GM04504 (cell line): ENCODE results near the gene ATXN7L1.
A peak's percentile ranks its signal among the peaks of the same experiment; 100 is the strongest.
"Not testable (repeated sequence)": the region's sequence is repeated elsewhere in the genome, so short reads cannot be mapped to it uniquely, and the experiment has no call there.

ENCODE experiments used
- DNase-seq: peaks from one replicate; pipeline ENCODE4 v3.0.0-alpha.2; 2012; ENCODE audit warnings: low read depth

The ATXN7L1 gene

DNA sequence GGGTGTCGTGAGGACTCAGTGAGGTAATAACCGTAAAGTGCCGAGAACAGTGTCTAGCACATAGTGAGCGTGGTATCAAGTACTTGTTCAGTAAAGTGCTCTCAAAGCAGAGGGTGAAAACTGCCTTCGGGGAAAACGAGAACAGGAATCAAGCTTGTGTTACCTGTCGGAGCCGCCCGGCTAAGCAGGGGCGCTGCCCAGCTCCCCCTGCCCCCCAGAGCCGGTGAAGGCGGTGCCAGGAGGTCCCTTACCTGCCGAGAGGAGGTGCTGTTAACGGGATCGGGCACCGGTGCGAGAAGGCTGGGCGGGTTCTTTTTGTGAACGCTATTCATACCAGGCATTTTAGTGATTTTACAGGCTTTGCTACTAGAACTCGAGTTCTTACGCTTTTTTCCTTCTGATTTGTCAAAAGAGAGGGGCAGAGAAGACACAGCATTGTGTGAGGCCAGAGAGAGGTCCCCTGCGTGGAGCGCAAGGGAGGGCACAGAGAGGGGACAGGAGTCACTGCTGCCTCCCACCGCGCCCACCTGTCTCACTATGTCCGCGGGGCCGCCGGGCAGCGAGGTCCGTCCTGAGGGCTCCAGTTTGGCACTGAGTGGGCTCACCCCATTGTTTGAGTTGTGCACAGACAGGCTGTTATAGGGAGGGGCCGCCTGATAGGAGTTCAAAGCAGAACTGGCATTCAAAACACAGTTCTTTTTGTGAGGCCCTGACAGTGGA, 262.6 kb downstream of the ATXN7L1 start:
- no peak for DNase-seq

DNA sequence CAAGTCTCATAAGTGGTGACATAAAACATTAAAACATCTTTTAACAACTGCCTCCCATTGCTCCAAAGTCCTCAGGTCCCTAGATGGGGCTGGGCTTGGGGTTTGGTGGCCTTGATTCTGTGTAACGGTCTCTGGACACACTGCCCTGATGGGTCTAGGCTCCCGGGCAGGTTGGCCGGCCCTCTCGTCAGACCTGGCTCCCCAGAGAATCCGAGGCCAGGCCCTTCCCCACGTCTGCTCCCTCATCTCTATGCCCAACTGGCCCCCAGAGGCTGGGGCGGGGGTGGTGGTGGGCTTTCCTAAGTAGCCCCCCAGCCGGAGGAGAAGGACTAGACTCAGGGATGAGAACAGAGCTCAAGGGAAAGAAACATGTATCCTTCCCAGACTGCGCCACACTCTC, 263.6 kb downstream of the ATXN7L1 start:
- no peak for DNase-seq

GRCh38 chr7:105611856-105612775, 264.3 kb downstream of the ATXN7L1 start:
- no peak for DNase-seq

GRCh38 chr7:105610165-105610930, 266.1 kb downstream of the ATXN7L1 start:
- no peak for DNase-seq

- peak; percentile 16 for DNase-seq
Measured at GRCh38 chr7:105602325-105603305, 273.8 kb downstream of the ATXN7L1 start.

DNA sequence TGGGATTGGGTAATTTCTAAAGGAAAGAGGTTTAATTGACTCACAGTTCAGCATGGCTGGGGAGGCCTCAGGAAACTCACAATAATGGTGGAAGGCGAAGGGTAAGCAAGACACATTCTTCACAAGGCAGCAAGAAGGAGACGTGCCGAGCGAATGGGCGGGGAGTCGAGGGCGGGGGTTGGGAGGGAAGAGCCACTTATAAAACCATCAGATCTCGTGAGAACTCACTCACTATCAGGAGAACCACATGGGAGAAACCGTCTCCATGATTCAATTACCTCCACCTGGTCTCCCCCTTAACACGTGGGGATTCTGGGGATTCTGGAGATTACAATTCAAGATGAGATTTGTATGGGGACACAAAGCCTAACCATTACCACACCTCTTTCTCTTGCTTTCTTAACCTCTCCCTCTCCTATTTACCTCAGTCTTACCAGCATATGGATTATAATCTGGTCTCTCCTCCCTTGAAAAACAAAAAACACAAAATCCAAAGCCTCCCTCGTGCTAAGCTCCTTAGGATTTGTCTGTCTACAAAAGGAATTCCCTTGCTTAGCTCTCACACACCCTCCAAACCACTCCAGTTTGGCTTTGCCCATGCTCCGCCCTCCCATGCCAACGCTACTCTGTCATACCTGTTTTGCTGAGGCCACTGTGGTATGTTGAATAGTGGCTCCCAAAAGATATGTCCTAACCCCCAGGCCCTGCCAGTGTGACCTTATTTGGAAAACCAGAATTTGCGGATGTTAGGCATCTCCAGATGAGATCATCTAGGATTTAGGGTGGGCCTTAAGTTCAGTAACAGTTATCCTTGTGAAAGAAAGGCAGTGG, 275.5 kb downstream of the ATXN7L1 start:
- DNase-seq, result no peak

DNA sequence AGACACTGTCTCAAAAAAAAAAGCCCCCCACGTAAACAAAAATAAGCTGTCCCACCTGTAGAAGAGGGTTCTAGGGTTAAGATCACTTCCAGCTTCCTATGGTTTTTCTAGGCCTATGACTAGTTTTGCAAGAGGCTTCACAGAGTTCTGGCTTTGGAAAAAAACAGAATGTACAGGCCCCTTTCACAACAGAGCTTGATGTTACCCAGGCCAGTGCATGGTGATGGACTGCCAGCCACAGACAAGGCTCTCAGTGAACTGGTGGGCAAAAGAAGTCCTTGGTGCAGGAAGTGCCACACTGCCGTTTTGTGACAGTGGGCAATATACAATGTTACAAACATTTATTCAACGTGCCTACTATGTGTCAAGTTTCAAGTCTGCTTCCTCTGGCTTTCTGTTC, 276.8 kb downstream of the ATXN7L1 start:
- DNase-seq, result no peak

- not testable (repeated sequence) for DNase-seq
Measured at GRCh38 chr7:105599080-105599479, 277.3 kb downstream of the ATXN7L1 start.

DNA sequence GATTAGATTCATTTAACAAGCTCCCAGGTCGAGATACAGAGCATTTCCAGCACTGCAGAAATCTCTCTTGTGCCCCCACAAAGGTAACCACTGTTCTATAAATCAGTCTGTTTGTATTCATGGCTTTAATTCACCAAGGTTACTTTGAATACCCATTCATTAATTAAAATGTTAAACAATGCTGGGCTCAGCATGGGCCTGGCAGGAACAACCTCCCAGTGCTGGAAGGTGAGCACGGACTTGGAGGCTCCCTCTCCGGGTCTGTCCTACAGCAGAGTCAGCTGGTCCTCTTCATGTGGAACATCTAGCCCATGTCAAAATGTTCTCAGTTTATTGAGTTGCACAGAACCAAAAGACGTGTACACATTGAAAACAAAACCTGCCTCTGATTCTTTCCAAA, 279.5 kb downstream of the ATXN7L1 start:
- no peak for DNase-seq

DNA sequence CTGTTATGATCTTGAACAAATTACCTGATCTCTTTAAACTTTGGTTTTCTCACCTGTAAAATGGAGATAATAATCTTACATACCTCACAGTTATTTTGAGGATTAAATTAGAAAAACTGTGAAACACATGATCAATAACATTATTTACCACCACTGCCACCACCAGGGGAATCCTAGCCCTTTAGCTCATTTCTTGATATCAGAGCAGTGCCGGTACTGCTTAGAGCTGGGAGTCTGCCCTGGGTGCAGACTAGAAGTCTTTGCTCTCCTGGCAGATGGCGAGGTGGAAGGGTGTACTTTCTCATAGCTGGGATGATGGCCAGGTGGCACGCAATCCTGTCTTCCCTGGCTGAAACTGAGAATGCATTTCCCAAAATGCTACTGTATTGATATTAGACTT, 282.4 kb downstream of the ATXN7L1 start:
- no peak for DNase-seq

- DNase-seq, result no peak
Measured at GRCh38 chr7:105591522-105591921, 284.9 kb downstream of the ATXN7L1 start.

DNA sequence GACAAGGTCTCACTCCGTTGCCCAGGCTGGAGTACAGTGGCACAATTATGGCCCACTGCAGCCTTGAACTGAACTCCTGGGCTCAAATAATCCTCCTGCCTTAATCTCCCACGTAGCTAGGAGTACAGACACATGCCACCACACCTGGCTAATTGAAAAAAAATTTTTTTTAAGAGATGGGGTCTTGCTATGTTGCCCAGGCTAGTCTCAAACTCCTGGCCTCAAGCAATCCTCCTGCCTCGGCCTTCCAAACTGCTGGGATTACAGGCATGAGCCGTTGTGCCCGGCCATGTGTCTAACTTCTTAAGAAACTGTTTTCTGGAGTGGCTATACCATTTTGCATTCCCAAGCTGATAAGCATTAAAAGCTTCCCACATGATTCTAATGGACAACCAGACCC, 285.6 kb downstream of the ATXN7L1 start:
- DNase-seq, result no peak

- DNase-seq, result peak; percentile 68
Measured at GRCh38 chr7:105589356-105590077, 286.9 kb downstream of the ATXN7L1 start.

- no peak for DNase-seq
Measured at GRCh38 chr7:105587909-105588635, 288.3 kb downstream of the ATXN7L1 start.

DNA sequence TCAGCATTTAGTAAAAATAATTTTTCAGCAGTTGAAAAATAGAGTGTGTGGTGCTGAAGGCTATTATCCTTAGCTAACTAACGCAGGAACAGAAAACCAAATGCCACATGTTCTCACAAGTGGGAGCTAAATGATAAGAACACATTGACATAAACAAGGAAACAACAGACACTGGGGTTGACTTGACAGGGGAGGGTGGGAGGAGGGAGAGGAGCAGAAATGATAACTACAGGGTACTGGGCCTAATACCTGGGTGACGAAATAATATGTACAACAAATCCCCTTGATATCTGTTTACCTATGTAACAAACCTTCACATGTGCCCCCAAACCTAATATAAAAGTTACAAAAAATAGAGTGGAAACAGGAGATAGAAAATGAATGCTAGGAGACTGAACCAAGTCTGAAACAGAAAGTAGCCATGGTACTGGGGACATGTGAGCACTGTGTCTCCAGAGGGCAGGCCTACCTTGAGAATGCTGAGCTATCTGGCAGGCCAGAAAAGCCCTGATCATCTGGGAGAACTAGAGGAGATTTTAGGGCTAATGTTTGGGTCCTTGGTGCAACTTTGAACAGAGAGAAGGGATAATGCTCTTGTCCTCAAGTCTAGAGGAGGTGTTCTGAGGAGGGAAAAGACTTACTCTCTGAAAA, 290.4 kb downstream of the ATXN7L1 start:
- DNase-seq, result no peak

GRCh38 chr7:105584165-105584564, 292.2 kb downstream of the ATXN7L1 start:
- DNase-seq, result no peak

DNA sequence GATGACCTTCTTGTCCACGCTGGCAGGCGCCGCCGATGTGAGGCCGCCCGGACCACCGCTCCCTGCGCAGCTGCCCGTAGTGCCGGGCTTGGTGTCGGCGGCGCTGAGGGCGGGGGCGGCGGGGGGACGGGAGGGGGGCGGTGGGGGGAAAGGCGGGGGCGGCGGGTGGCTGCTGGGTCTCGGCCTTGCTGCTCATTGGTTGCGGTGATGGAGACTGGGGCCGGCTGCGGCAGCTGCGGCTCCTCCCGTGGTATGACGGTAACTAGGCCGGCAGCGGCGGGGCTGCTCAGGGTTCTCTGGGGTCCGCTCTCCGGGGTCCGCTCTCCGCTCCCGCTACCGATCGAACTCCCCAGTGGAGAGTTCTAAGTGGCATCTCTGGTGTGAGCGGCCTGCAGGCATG, 293.3 kb downstream of the ATXN7L1 start:
- DNase-seq, result no peak

GRCh38 chr7:105581066-105581811, 295.2 kb downstream of the ATXN7L1 start, which contains the start of gene EFCAB10:
Gene EFCAB10, minus strand, starts transcription at chr7:105581493. Its CDS starts 30 bp downstream, at chr7:105581463.
- DNase-seq, result peak; percentile 19
